Smooth muscle cell (in vitro differentiated cells): ENCODE results near the gene SMIM13. TPM values are rescaled to one million over a fixed set of nuclear protein-coding genes. Genes with fewer than 3 reads are reported as not detected.

Experiments used
- DNase-seq: peaks from one replicate; lab custom pipeline; 2025; ENCODE audit not compliant: unreplicated experiment; lab: John Stamatoyannopoulos, UW
- H2AFZ ChIP-seq: fragments of 200-600 bp; sonication (generic); 2 replicates; pipeline ENCODE4 v1.6.0; 2016; ENCODE audit warnings: antibody characterized with exemption, low read depth, mild to moderate bottlenecking
- H3F3A ChIP-seq: fragments of 200-600 bp; sonication (generic); 2 replicates; pipeline ENCODE4 v1.6.0; 2017; ENCODE audit warnings: antibody characterized with exemption, low read depth
- H3K27ac ChIP-seq: fragments of 200-600 bp; sonication (generic); 2 replicates; pipeline ENCODE4 v1.5.1; 2016; ENCODE audit warnings: low read depth, mild to moderate bottlenecking
- H3K27me3 ChIP-seq: fragments of 200-600 bp; sonication (generic); 2 replicates; pipeline ENCODE4 v1.6.1; 2016; ENCODE audit warnings: low read depth, mild to moderate bottlenecking
- H3K36me3 ChIP-seq: fragments of 200-600 bp; sonication (generic); 2 replicates; pipeline ENCODE4 v1.5.1; 2016; ENCODE audit warnings: low read depth
- H3K4me1 ChIP-seq: fragments of 200-600 bp; sonication (generic); 2 replicates; pipeline ENCODE4 v1.5.1; 2016; ENCODE audit warnings: low read depth
- H3K4me2 ChIP-seq: fragments of 200-600 bp; sonication (generic); 2 replicates; pipeline ENCODE4 v1.6.0; 2016; ENCODE audit warnings: mild to moderate bottlenecking
- H3K4me3 ChIP-seq: fragments of 200-600 bp; sonication (generic); 2 replicates; pipeline ENCODE4 v1.5.1; 2016; ENCODE audit warnings: mild to moderate bottlenecking
- H3K79me2 ChIP-seq: fragments of 200-600 bp; sonication (generic); 2 replicates; pipeline ENCODE4 v1.6.0; 2016; ENCODE audit warnings: low read depth, mild to moderate bottlenecking
- H3K9ac ChIP-seq: fragments of 200-600 bp; sonication (generic); 2 replicates; pipeline ENCODE4 v1.6.0; 2016; ENCODE audit warnings: low read depth
- H3K9me3 ChIP-seq: fragments of 200-600 bp; sonication (generic); replicated peaks from 2 replicates; pipeline ENCODE4 v1.5.1; 2016; ENCODE audit warnings: low read depth
- H4K20me1 ChIP-seq: fragments of 200-600 bp; sonication (generic); 2 replicates; pipeline ENCODE4 v1.6.0; 2016; ENCODE audit warnings: low read depth
- WGBS: methylation state at CpG from one replicate; pipeline ENCODE4 v1.1.7; 2016; ENCODE audit warnings: low lambda C conversion rate; 5-methylcytosine and 5-hydroxymethylcytosine counted together
- polyA plus RNA-seq: library from polyadenylated mRNA; unstranded; fragments of >200 nt; fragmentation: Nextera tagmentation; extraction: Ambion mirVana; gene quantifications from 2 replicates; pipeline ENCODE4 v1.2.1, GENCODE V29; 2016
- total RNA-seq: library from RNA; depleted of rRNA; stranded (reverse); fragments of >200 nt; gene quantifications from 2 replicates; pipeline ENCODE4 v1.2.3, GENCODE V29; 2014
- TF ChIP-seq, protein P1 (sequence below): fragments of 200-600 bp; sonication (generic); IDR thresholded peaks from 2 replicates; pipeline ENCODE4 v1.5.1; 2017; ENCODE audit warnings: borderline replicate concordance, mild to moderate bottlenecking, antibody characterized with exemption; ENCODE audit not compliant: insufficient read depth, poor library complexity, severe bottlenecking

The SMIM13 gene
- total and polyA plus RNA-seq, 2 experiments from 2014 or later, result 9.8 to 17.7 TPM

- WGBS, result 91% methylated on average over 4 of the region's 4 CpGs
- TF ChIP-seq, protein P1, sequence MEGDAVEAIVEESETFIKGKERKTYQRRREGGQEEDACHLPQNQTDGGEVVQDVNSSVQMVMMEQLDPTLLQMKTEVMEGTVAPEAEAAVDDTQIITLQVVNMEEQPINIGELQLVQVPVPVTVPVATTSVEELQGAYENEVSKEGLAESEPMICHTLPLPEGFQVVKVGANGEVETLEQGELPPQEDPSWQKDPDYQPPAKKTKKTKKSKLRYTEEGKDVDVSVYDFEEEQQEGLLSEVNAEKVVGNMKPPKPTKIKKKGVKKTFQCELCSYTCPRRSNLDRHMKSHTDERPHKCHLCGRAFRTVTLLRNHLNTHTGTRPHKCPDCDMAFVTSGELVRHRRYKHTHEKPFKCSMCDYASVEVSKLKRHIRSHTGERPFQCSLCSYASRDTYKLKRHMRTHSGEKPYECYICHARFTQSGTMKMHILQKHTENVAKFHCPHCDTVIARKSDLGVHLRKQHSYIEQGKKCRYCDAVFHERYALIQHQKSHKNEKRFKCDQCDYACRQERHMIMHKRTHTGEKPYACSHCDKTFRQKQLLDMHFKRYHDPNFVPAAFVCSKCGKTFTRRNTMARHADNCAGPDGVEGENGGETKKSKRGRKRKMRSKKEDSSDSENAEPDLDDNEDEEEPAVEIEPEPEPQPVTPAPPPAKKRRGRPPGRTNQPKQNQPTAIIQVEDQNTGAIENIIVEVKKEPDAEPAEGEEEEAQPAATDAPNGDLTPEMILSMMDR, result no peak
- H2AFZ ChIP-seq, result no peak overlapping the region
- H3K36me3 ChIP-seq, result no peaks in the 10 kb centered on the region
- no peaks in the 10 kb centered on the region for H3K79me2 ChIP-seq
- peaks cover 12% of the 10 kb centered on the region for H3F3A ChIP-seq
- no peaks in the 10 kb centered on the region for H4K20me1 ChIP-seq
- H3K4me1 ChIP-seq, result peaks cover 4% of the 10 kb centered on the region
- no peaks in the 10 kb centered on the region for H3K27me3 ChIP-seq
- H3K9ac ChIP-seq, result no peak overlapping the region
- DNase-seq, result no peak
- no peak overlapping the region for H3K4me3 ChIP-seq
- H3K4me2 ChIP-seq, result no peak overlapping the region
- H3K9me3 ChIP-seq, result no peaks in the 10 kb centered on the region
- no peak overlapping the region for H3K27ac ChIP-seq
Measured at GRCh38 chr6:11146117-11146826, 52.6 kb downstream of the SMIM13 start.

- no peaks in the 10 kb centered on the region for H3K79me2 ChIP-seq
- H2AFZ ChIP-seq, result no peak overlapping the region
- no peak overlapping the region for H3K27ac ChIP-seq
- H3K4me2 ChIP-seq, result no peak overlapping the region
- WGBS, result 98% methylated on average over 3 of the region's 3 CpGs
- no peaks in the 10 kb centered on the region for H4K20me1 ChIP-seq
- H3K36me3 ChIP-seq, result no peaks in the 10 kb centered on the region
- no peaks in the 10 kb centered on the region for H3K4me1 ChIP-seq
- no peaks in the 10 kb centered on the region for H3K27me3 ChIP-seq
- H3K9ac ChIP-seq, result no peak overlapping the region
- no peaks in the 10 kb centered on the region for H3F3A ChIP-seq
- DNase-seq, result no peak
- H3K4me3 ChIP-seq, result no peak overlapping the region
- H3K9me3 ChIP-seq, result no peaks in the 10 kb centered on the region
- TF ChIP-seq, protein P1, result no peak
Measured at GRCh38 chr6:11149551-11149950, 55.9 kb downstream of the SMIM13 start.

GRCh38 chr6:11151488-11151887 is 57.9 kb downstream of the SMIM13 start:
- Histone ChIP-seq H3K4me1 (no peaks in the 10 kb centered on the region), H3K79me2 (no peaks in the 10 kb centered on the region), H3K4me2 (no peak overlapping the region), H2AFZ (no peak overlapping the region), H3K9me3 (no peaks in the 10 kb centered on the region), H3K27me3 (no peaks in the 10 kb centered on the region), H3K4me3 (no peak overlapping the region), H3K36me3 (no peaks in the 10 kb centered on the region), H3K9ac (no peak overlapping the region), H4K20me1 (no peaks in the 10 kb centered on the region), H3F3A (no peaks in the 10 kb centered on the region), H3K27ac (no peak overlapping the region)
- 100% methylated on average over 1 of the region's 1 CpG for whole genome bisulfite sequencing
- no peak for DNase-seq
- TF ChIP-seq, protein P1, result no peak

DNA sequence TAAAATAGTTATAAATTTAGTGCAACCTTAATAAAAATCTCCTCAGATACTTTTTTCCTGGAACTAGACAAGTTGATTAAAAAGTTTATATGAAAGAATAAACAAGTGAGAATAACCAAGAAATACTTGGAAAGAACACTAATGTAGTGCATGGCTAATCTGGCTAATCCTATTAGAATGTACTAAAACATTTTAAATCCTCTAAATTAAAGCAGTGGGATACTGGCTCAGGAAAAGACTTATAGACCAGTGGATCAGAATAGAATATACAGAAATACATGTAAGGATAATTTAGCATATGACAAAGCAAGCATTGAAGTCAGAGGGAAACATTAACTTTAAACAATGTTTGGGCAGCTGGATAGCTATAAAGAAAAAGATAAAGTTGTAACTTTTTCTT is 58.9 kb downstream of the SMIM13 start:
- Histone ChIP-seq H3K9me3 (no peaks in the 10 kb centered on the region), H3K4me1 (no peaks in the 10 kb centered on the region), H3F3A (no peaks in the 10 kb centered on the region), H3K36me3 (no peaks in the 10 kb centered on the region), H3K79me2 (no peaks in the 10 kb centered on the region), H2AFZ (no peak overlapping the region), H3K27ac (no peak overlapping the region), H3K4me2 (no peak overlapping the region), H3K4me3 (no peak overlapping the region), H4K20me1 (no peaks in the 10 kb centered on the region), H3K27me3 (no peaks in the 10 kb centered on the region), H3K9ac (no peak overlapping the region)
- TF ChIP-seq, protein P1, result no peak
- no peak for DNase-seq
